H1 (cell line): ENCODE results near the gene ZNF407. TPM values are rescaled to one million over a fixed set of nuclear protein-coding genes. Genes with fewer than 3 reads are reported as not detected.

Experiments
- CTCF ChIA-PET: fragments of 300-600 bp; sonication (Branson Sonifier 250); formaldehyde crosslinking; loops from one replicate; lab custom pipeline; 2021; ENCODE audit not compliant: partially characterized antibody; lab: Charles Lee
- POLR2A ChIA-PET: fragments of 300-600 bp; sonication (Branson Sonifier 250); formaldehyde crosslinking; loops from one replicate; lab custom pipeline; 2021; ENCODE audit warnings: inconsistent platforms; ENCODE audit not compliant: partially characterized antibody; lab: Charles Lee
- DNase-seq, 2 experiments: peaks; one replicate each; pipeline versions ENCODE4 v3.0.0 to v3.0.0-alpha.2; 2010 to 2022; ENCODE audit warnings: low spot score in 2 of 2, low read depth in 1 of 2, mixed read lengths in 1 of 2
- FAIRE-seq: peaks from 2 replicates; lab custom pipeline; 2011; peaks lifted over from hg19 to GRCh38; lab: Jason Lieb, UNC
- H2AFZ ChIP-seq: 2 replicates; pipeline ENCODE4 v1.8.1; 2012; ENCODE audit warnings: low read length, inconsistent platforms
- H2AK5ac ChIP-seq: 2 replicates; pipeline ENCODE4 v1.6.1; 2013; ENCODE audit warnings: low read depth, low read length
- H2BK120ac ChIP-seq: replicated peaks from 2 replicates; pipeline ENCODE3; 2013; ENCODE audit warnings: low read depth, low read length, inconsistent platforms
- H2BK12ac ChIP-seq: 2 replicates; pipeline ENCODE4 v1.6.1; 2013; ENCODE audit warnings: low read depth, low read length
- H2BK15ac ChIP-seq: 2 replicates; pipeline ENCODE4 v1.6.1; 2013; ENCODE audit warnings: low read length
- H2BK20ac ChIP-seq: 2 replicates; pipeline ENCODE4 v1.6.1; 2013; ENCODE audit warnings: low read length
- H2BK5ac ChIP-seq: 2 replicates; pipeline ENCODE4 v1.6.1; 2013; ENCODE audit warnings: low read depth, low read length
- H3K14ac ChIP-seq: 2 replicates; pipeline ENCODE4 v1.6.1; 2013; ENCODE audit warnings: inconsistent platforms; ENCODE audit not compliant: insufficient read length
- H3K18ac ChIP-seq: 2 replicates; pipeline ENCODE4 v1.6.1; 2013; ENCODE audit warnings: low read length; ENCODE audit errors: extremely low read depth
- H3K23ac ChIP-seq: 2 replicates; pipeline ENCODE4 v1.6.1; 2013; ENCODE audit warnings: inconsistent platforms; ENCODE audit not compliant: insufficient read length
- H3K23me2 ChIP-seq: 2 replicates; pipeline ENCODE4 v1.6.1; 2013; ENCODE audit warnings: low read depth, low read length
- H3K27ac ChIP-seq: 2 replicates; pipeline ENCODE4 v1.6.1; 2011; ENCODE audit warnings: low read depth, low read length, inconsistent platforms
- H3K27me3 ChIP-seq, 4 experiments: replicated peaks in 1 of 4; 1 replicate in 1 of 4; 2 replicates in 3 of 4; pipeline versions ENCODE4 v1.6.1 to v1.8.1; 2011 to 2013; ENCODE audit warnings: low read length in 3 of 4, mild to moderate bottlenecking in 3 of 4, inconsistent platforms in 2 of 4, mixed read lengths in 2 of 4, moderate library complexity in 1 of 4; ENCODE audit not compliant: control insufficient read depth in 3 of 4, insufficient read depth in 3 of 4; ENCODE audit errors: extremely low read depth in 1 of 4
- H3K36me3 ChIP-seq, 4 experiments: 2 replicates each; pipeline versions ENCODE4 v1.6.1 to v1.8.1; 2011 to 2013; ENCODE audit warnings: mild to moderate bottlenecking in 4 of 4, low read length in 3 of 4, moderate library complexity in 2 of 4, control low read depth in 1 of 4, inconsistent platforms in 1 of 4; ENCODE audit not compliant: insufficient read depth in 4 of 4, control insufficient read depth in 2 of 4
- H3K4ac ChIP-seq: replicated peaks from 2 replicates; pipeline ENCODE3; 2013; ENCODE audit warnings: low read length, low read depth, mixed read lengths, inconsistent platforms; ENCODE audit not compliant: insufficient read length
- H3K4me1 ChIP-seq, 4 experiments: replicated peaks in 1 of 4; 1 replicate in 1 of 4; 2 replicates in 3 of 4; pipeline versions ENCODE4 v1.6.1 to v1.8.1; 2011 to 2013; ENCODE audit warnings: low read length in 3 of 4, inconsistent platforms in 2 of 4, mixed read lengths in 1 of 4; ENCODE audit not compliant: insufficient read depth in 4 of 4, control insufficient read depth in 3 of 4
- H3K4me2 ChIP-seq, 2 experiments: 2 replicates each; pipeline versions ENCODE4 v1.6.1 to v1.8.1; 2011 to 2013; ENCODE audit warnings: low read depth in 2 of 2, low read length in 2 of 2, control low read depth in 1 of 2, inconsistent platforms in 1 of 2, mild to moderate bottlenecking in 1 of 2; ENCODE audit not compliant: insufficient read depth in 1 of 2
- H3K4me3 ChIP-seq, 4 experiments: fragments of 200-600, 300-600 bp in 1 of 4; sonication (generic), shearing (Covaris generic), sonication (Bioruptor Twin) in 1 of 4; 2 replicates each; pipeline versions ENCODE4 v1.5.1 to v1.8.1; 2011 to 2016; ENCODE audit warnings: low read length in 4 of 4, low read depth in 3 of 4, control low read depth in 2 of 4, inconsistent platforms in 2 of 4, mild to moderate bottlenecking in 2 of 4, mixed read lengths in 1 of 4, moderate library complexity in 1 of 4; ENCODE audit not compliant: insufficient read depth in 2 of 4; ENCODE audit errors: extremely low read depth in 1 of 4
- H3K56ac ChIP-seq: replicated peaks from 2 replicates; pipeline ENCODE3; 2013; ENCODE audit warnings: low read depth, mild to moderate bottlenecking, mixed read lengths, low read length, inconsistent platforms; ENCODE audit not compliant: insufficient read length
- H3K79me1 ChIP-seq: 2 replicates; pipeline ENCODE4 v1.6.1; 2013; ENCODE audit warnings: low read depth, low read length, control low read depth
- H3K79me2 ChIP-seq, 2 experiments: 2 replicates each; pipeline versions ENCODE4 v1.6.1 to v1.8.1; 2012 to 2013; ENCODE audit warnings: low read length in 2 of 2, mild to moderate bottlenecking in 2 of 2, inconsistent platforms in 1 of 2; ENCODE audit not compliant: insufficient read depth in 2 of 2, control insufficient read depth in 1 of 2
- H3K9ac ChIP-seq, 4 experiments: replicated peaks in 1 of 4; 1 replicate in 1 of 4; 2 replicates in 3 of 4; pipeline versions ENCODE4 v1.6.1 to v1.8.1; 2011 to 2013; ENCODE audit warnings: low read depth in 3 of 4, low read length in 3 of 4, control low read depth in 2 of 4, mild to moderate bottlenecking in 2 of 4, moderate library complexity in 2 of 4, inconsistent platforms in 1 of 4; ENCODE audit errors: extremely low read depth in 1 of 4
- H3K9me3 ChIP-seq, 2 experiments: 2 replicates each; pipeline versions ENCODE4 v1.6.1 to v1.8.1; 2012 to 2013; ENCODE audit warnings: mild to moderate bottlenecking in 2 of 2, moderate library complexity in 2 of 2, control low read depth in 1 of 2, inconsistent platforms in 1 of 2, low read depth in 1 of 2, low read length in 1 of 2, mixed read lengths in 1 of 2; ENCODE audit not compliant: insufficient read depth in 2 of 2
- H4K20me1 ChIP-seq, 2 experiments: replicated peaks in 1 of 2; 2 replicates each; pipeline versions ENCODE3 to v1.8.1; 2011 to 2013; ENCODE audit warnings: inconsistent platforms in 2 of 2, low read length in 2 of 2, mild to moderate bottlenecking in 1 of 2; ENCODE audit not compliant: insufficient read depth in 2 of 2, control insufficient read depth in 1 of 2
- H4K5ac ChIP-seq: 2 replicates; pipeline ENCODE4 v1.6.1; 2013; ENCODE audit warnings: low read length, low read depth, mixed read lengths, inconsistent platforms; ENCODE audit not compliant: insufficient read length
- H4K8ac ChIP-seq: 2 replicates; pipeline ENCODE4 v1.8.0; 2013; ENCODE audit warnings: mild to moderate bottlenecking, moderate library complexity, low read length, inconsistent platforms; ENCODE audit not compliant: insufficient read depth; ENCODE audit errors: extremely low read depth
- H4K91ac ChIP-seq: replicated peaks from 2 replicates; pipeline ENCODE3; 2013; ENCODE audit warnings: low read length, mixed read lengths, inconsistent platforms; ENCODE audit not compliant: insufficient read length
- SAP30 ChIP-seq: fragments of 300-600 bp; sonication (generic); IDR thresholded peaks from 2 replicates; pipeline ENCODE4 v1.7.1; 2012; ENCODE audit warnings: low read length, moderate library complexity, mild to moderate bottlenecking, inconsistent platforms; ENCODE audit not compliant: insufficient read depth, insufficient replicate concordance
- SUZ12 ChIP-seq: fragments of 200-600 bp; sonication (generic); IDR thresholded peaks from 2 replicates; pipeline ENCODE4 v1.6.1; 2012; ENCODE audit warnings: mild to moderate bottlenecking, inconsistent platforms, low read length, moderate library complexity, mixed read lengths
- WGBS, 2 experiments: shearing (Covaris generic) in 1 of 2; methylation state at CpG; one replicate each; pipeline versions ENCODE4 v1.1.6 to v1.1.7; 2013 to 2015; ENCODE audit warnings: low lambda C conversion rate in 2 of 2, mixed read lengths in 2 of 2, inconsistent platforms in 1 of 2, low coverage in 1 of 2, missing lambda C conversion rate in 1 of 2; ENCODE audit not compliant: insufficient replicate concordance in 2 of 2, insufficient coverage in 1 of 2, insufficient read length in 1 of 2; ENCODE audit errors: extremely low coverage in 1 of 2, missing lambda C conversion rate in 1 of 2; 5-methylcytosine and 5-hydroxymethylcytosine counted together
- polyA plus RNA-seq, 7 experiments: library from polyadenylated mRNA; depleted of rRNA in 3 of 7; stranded (reverse) in 5 of 7; unstranded in 2 of 7; fragments of >200 nt in 5 of 7; fragments of 200-250 nt in 2 of 7; gene quantifications; 1 replicate in 5 of 7; 2 replicates in 1 of 7; 4 replicates in 1 of 7; pipeline versions ENCODE4 v1.2.1 to v1.2.3, GENCODE V29; 2011 to 2013; ENCODE audit warnings: missing spikeins in 2 of 7, mixed read lengths in 2 of 7
- total RNA-seq: library from RNA; stranded (reverse); fragmentation: NEBNext Ultra II Directional; extraction: Animal tissue kit (Norgen Biotek cat#: 25700); gene quantifications from 2 replicates; pipeline ENCODE4 v1.2.1, GENCODE V29; 2021

ZNF407 gene
- total and polyA plus RNA-seq, 2 of the 8 experiments (the other 6 are each of a cell fraction or from before 2014, with no cell fraction given) = 1.5 to 6.8 TPM

DNA sequence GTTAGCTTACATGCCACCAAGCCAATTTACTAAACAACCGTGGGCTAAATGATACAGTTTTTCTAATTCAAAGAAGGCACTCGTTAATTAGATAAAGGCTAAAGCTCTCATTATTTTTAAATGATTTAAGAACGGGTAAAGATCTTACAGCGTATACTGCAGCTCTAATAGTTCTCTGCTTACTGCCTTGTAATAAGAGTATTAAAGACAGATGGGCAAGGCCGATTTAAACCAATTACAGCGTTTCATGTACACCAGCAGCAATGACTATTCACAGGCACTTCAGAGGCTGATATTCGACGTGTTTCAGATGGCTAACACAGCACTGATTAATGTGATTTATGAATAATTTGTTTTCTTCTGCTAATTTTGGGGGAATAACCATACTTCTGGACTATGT is 259.3 kb downstream of the ZNF407 start:
- Histone ChIP-seq H3K27me3 (peaks cover 0 to 1% (median 0%) of the 10 kb centered on the region in 4 experiments; a peak in 1 of 7 replicates), H2AK5ac (no peak overlapping the region), H4K91ac (no peak overlapping the region), H3K79me1 (no peaks in the 10 kb centered on the region; the same call in 1 of the 2 replicates), H3K4me3 (no peak overlapping the region), H3K4me2 (no peak overlapping the region), H2BK5ac (no peak overlapping the region), H4K8ac (no peak overlapping the region), H3K56ac (no peak overlapping the region), H3K9ac (no peak overlapping the region), H2BK15ac (no peak overlapping the region), H3K36me3 (no peaks in the 10 kb centered on the region), H3K14ac (no peak overlapping the region), H3K9me3 (no peaks in the 10 kb centered on the region), H3K23me2 (no peaks in the 10 kb centered on the region), H2BK12ac (no peak overlapping the region), H4K5ac (no peak overlapping the region), H3K27ac (no peak overlapping the region), H2BK120ac (no peak overlapping the region), H2BK20ac (no peak overlapping the region), H3K4me1 (no peaks in the 10 kb centered on the region), H3K23ac (no peak overlapping the region), H3K79me2 (no peaks in the 10 kb centered on the region), H2AFZ (no peak overlapping the region), H3K4ac (no peak overlapping the region), H4K20me1 (no peaks in the 10 kb centered on the region), H3K18ac (no peak overlapping the region)
- POLR2A ChIA-PET = no interaction called here
- CTCF ChIA-PET = interaction anchor here (0.7 to 1.0 kb wide), 2 partner anchors 41 to 453 kb away, joined by 3 read pairs; no protein-coding TSS in a partner anchor
- DNase-seq (no peak), FAIRE-seq (no peak)
- WGBS, 2 experiments = 91% methylated on average over 8 of the region's 8 CpGs; no CpG with 5 or more reads in 1 of the 2 experiments
- no peak for TF ChIP-seq SUZ12
- TF ChIP-seq SAP30 = no peak
